ENCODE measurements around the gene KCNG2.
A peak's percentile ranks its signal among the peaks of the same experiment; 100 is the strongest.

Gene KCNG2

DNA sequence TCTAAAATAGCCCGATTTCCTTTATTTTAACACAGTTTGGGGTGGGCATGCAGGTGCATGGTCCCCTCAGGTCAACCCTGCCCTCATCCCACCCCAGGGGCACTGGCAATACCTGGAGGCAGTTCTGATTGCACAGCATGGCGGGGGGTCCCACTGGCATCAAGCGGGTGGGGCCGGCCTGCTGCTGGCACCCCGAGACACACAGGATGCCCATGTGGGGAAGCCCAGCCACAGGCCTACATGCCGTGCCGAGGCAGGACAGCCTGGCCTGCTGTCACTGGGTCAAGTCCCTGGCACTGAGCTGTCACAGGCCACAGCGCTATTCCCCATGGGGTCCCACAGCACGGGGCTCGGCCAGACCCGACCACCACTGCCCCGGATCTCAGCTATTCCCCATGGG is 11.9 kb upstream of the KCNG2 start:
- no peak for DNase-seq

GRCh38 chr18:79786304-79786703 is 11.4 kb upstream of the KCNG2 start:
- DNase-seq: no peak

DNA sequence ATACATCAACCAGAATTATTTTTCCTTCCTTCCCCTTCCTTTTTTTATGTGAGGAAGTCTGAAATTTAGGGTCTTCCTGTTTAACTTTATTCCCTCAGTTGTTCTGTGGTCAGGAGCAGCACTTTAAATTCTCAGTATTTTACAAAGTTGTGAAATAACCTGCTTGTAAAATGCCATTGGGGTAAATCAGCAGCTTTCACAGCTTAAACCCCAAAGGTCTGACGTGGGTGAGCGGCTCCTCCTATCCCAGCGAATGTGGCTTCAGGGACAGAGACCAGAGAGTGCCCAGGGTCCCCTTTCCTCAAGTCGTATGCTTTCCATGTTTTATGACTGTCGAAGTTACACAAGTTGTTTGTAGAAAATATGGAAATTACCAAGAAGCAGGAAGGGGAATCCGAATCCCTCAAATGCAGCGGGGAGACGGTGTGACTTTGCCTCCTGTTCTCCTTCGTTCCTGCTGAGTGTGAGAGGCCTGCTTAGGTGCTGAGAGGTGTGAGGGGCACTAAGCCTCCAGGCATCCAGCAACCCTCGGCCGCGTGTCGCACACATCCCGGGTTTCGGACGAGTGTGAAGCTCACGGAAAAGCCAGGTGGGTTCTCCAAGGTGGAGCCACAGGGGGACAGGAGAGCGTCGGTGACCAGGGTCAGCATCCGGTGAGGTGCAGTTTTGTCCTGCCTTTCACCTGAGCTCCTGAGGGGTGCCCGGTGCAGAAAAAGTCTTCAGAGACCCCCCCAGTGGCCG is 10.8 kb upstream of the KCNG2 start:
- no peak for DNase-seq

GRCh38 chr18:79787527-79787864 is 10.2 kb upstream of the KCNG2 start:
- DNase-seq: no peak

DNA sequence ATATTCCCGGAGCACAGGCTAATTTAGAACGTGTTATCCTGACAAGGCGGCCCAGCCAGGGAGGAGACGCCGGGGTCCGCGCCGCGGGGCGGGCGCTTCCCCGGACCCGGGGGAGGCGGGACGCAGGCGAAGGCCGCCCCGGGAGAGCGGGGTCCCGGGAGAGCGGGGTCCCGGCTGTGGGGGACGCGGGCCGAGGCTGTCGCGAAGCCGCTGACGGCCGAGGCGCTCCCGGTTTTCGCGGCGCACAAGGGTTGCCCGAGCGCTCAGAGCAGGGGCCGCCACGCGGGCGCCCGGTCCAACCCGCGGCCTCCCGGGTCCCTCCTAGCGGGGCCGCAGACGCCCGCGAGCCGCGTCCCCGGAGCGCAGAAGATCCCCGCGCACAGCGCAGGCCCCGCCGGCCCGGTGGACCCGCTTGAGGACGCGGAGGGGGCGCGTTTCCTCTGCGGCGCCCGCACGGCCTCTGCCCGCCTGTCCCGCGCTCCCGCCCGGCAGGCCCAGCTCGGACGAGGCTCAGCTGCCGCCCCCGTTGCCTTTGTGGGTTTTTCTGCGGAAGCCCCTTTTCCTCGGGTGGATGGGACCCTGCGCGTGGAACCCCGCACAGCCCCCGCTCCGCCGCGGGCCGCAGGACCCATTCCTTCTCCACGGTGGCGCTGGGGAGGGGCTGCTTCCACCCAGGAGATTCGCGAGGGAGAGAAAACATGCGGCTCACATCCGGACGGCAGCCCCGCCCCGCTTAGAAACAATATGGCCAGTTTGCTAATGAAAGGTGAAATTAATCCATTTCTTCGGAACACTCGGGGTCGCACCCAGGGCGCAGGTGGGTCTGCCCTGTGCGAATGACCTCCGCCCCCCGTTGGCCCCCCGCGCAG is 9.6 kb upstream of the KCNG2 start:
- no peak for DNase-seq

GRCh38 chr18:79788734-79789085 is 9.0 kb upstream of the KCNG2 start:
- no peak for DNase-seq

DNA sequence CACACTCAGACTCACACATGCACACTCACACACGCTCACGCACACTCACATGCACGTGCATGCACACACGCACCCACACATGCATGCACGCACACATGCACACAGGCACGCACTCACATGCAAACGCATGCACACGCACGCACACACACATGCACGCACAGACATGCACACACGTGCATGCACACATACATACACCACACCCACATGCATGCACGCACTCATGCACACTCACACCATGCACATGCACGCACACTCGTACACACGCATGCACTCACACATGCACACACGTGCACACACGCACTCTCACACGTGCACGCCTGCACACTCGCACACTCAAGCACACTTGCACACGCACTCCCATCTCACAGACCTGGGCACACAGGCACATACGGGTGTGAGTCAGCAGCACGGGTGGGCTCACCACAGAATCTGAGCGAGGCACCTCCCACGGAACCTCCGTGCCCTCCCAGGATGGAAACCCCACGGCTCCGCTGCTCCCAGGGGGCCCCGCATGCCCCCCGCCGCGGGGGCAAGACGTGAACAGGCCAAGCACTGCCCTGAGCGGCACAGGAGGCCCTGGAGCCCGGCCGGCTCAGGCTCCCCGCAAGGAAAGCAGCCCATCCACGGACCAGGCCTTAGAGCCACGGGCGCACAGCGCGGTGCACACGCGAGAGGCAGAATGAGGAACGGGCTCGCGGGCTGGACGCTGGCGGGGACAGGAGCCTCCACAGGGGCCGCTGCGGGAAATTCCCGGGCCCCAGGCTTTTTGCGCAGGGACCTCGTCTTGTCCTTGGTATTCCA is 8.4 kb upstream of the KCNG2 start:
- no peak for DNase-seq

- peak in 1 of 2 experiments; percentile 7 for DNase-seq
Observed at GRCh38 chr18:79789901-79790890, 7.5 kb upstream of the KCNG2 start.

DNA sequence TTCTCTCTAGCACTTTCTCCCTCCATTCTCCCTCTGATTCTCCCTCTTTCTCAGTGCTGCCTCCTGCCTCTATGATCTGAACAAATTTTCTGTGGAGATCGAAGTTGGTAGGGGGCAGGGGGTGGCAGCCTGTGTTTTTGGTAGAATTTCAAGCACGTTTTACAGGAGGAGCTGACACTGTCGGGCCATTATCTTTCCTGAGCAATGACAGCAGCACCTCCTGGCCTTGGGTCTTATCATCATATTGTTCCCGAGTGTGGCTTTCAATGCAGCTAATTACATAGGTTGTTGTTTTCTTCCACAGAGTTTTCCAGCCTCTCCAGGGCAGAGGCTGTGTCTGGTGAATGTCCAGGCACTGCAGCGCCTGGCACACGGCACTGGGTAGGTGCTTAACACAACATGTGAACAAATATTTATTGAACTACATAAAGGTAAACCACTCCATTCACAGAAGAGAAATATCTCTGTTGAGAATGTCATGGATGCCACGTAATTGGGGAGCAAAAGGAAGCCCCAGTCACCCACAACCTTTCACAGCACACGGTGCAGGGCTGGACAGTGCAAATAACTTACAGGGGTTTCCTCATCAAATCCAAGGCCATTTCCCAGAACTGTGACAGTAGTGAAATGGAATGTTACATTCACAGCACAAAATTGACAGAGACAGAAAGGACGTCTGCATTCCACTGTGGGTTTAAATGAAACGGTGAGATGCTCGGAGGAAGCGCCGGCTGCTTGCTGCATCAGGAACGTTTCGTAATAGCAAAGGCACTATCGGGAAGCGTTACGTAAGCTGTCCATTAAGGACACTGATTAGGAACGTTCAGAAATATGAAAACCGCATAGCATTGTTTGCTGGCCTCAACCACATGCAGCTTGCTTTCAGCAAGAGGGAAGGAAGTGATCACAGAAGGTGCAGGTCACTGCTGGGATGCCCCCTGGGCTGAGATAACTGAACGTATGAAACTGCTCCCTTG is 6.5 kb upstream of the KCNG2 start:
- DNase-seq: no peak

DNA sequence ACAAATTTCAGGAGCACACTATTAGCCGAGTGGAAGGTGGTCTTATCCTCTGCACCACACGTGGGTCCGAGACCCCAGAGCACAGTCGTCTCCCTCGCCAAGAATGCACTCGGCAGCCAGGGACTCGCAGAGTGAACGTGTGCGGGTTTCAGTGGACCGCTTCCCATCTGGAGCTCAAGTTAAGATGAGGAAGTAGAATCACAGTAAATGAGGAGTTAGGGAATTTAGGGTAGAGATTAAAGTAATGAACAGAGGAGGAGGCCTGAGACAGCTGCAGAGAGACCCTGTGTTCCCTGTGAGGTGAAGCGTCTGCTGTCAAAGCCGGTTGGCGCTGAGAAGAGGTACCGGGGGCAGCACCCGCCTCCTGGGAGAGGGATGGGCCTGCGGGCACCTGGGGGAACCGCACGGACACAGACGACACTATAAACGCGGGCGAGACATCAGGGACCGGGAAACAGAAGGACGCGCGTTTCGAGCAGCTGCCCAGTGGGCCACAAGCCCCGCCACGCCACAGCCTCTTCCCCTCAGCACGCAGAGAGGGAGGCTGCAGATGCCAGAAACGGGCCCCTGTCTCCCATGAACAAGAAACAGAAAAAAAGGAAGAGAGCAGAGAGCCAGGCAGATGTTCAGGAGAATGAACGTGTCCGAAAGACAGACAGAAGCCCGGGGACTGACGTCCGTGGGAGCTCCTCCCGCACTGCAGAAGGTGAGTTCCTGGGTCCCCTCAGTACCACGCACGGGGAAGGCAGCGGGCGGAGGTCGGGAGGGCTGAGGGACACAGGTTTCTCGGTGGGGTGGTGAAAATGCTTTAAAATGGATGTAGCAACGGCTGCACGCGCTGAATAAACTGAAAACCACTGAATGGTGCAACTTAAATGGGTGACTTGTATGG is 5.4 kb upstream of the KCNG2 start:
- no peak for DNase-seq

DNA sequence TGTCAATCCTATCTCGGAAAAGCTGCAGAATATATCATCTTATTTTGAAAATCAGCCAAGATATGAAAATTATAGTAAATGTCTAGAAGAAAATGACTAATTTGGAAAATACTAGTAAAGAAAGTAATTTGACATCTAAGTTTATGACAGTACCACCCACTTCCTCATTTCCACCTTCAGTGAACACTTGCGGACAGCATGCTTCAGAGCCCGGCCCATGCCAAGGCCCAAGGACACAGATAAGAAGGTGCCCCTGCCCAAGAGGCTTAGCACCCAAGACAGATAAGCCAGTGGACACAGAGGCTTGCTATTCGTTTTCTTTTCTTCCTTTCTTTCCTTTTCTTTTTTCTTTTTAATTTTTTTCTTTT is 4.8 kb upstream of the KCNG2 start:
- DNase-seq: no peak

DNA sequence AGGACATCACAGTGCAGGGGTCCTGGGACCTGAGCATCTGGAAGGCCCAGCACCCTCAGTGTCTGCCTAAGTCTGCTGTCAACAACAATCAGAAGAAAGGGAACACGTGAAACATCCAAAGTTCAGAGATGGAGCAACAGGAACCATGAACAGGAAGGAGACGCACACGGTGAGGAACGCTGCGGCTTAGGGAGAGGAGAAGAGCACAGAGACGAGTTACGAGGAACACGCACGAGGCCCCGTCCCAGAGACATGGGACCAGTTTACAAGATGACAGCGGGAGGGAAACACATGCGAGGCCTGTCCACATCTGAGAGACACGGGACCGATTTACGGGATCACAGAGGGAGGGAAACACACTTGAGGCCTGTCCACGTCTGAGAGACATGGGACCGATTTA is 2.9 kb upstream of the KCNG2 start:
- DNase-seq: no peak

GRCh38 chr18:79795446-79795845 is 2.3 kb upstream of the KCNG2 start:
- DNase-seq: no peak

DNA sequence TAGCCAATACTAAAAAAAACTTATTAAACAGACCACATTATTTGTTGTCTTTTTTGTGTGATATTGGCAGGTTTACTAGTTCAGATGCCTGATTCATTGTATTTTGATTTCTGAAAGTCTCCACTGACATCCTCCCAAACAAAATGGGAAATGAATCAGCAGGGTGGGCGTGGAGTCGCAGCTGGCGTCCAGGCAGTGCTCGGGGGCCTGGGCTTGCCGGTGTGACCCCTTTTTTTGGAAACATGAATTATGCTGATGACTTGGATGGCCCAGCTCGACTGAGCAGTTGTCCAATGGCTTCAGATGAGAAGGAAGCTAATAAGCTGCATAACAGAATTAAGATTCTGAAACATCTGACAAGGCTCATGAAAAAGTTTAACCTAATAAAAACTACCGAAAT is 1.7 kb upstream of the KCNG2 start:
- no peak for DNase-seq

DNA sequence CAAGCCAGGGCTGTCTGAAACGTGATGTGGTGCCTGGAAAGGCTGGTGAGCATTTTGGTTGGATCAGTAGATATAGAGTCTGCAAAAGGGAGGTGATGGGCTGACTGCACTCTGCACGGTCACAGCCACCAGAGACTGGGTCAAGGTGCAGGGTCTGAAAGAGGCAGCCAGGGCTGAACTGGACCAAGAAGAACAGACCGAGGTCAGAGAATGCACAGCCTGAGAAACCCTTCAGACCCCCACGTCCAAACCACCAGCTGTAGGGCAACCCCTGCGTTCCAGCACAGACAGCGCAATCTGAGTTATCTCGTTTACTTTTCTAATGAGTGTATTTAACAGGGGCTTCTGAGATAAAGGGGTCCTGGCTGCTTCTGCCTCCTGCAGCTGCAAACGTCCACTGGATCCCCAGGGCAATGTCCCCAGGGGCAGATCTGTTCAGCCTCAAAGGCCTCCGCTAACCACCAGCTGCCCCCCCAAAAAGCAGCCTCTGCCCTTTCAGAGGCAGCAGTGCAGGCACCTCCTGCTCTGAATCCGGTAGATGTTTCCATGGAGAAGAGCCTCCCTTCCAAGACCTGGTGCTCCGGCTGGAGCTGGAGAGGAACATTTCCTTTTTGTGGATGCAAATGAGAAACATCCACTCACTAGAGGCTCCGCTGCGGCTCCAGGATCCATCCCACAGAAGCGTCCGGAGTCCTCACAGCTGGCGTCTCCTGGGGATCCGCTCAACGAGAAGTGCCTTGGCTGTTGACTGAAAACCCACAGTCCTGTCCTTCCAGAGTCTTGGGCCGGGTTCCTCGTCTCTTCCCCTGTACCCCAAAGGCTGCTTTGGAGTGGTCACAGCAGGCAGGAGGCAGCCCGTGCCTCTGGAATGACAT is 970 bp upstream of the KCNG2 start:
- no peak for DNase-seq

GRCh38 chr18:79798346-79798998 is 734 bp downstream of the KCNG2 start:
- DNase-seq: no peak

- DNase-seq: no peak
Observed at GRCh38 chr18:79798999-79799370, 1.2 kb downstream of the KCNG2 start.

- no peak for DNase-seq
Observed at GRCh38 chr18:79799619-79800370, 2.1 kb downstream of the KCNG2 start.
